GM23338 (cell line): Measurements from ENCODE around the gene NUDT16L1. TPM values are rescaled to one million over a fixed set of nuclear protein-coding genes. Genes with fewer than 3 reads are reported as not detected.

Experiments used
- ATAC-seq: fragments of 200-7000 bp; cut with Tn5 transposase; 3 replicates; pipeline ENCODE4 v1.9.1; 2020
- DNase-seq: peaks from one replicate; pipeline ENCODE4 v3.0.0-alpha.2; 2015; ENCODE audit warnings: low spot score
- H2AFZ ChIP-seq: fragments of 200-600 bp; sonication (generic); 2 replicates; pipeline ENCODE4 v1.8.0; 2016; ENCODE audit warnings: antibody characterized with exemption, mild to moderate bottlenecking, moderate library complexity
- H3F3A ChIP-seq: fragments of 200-600 bp; sonication (generic); replicated peaks from 2 replicates; pipeline ENCODE4 v1.8.0; 2017; ENCODE audit warnings: antibody characterized with exemption, mixed run types, low read depth
- H3K27ac ChIP-seq: fragments of 200-600 bp; sonication (generic); 2 replicates; pipeline ENCODE4 v1.6.1; 2016; ENCODE audit warnings: low read depth
- H3K27me3 ChIP-seq: fragments of 200-600 bp; sonication (generic); 2 replicates; pipeline ENCODE4 v1.8.0; 2016; ENCODE audit warnings: mild to moderate bottlenecking, mixed run types, moderate library complexity; ENCODE audit not compliant: insufficient read depth
- H3K36me3 ChIP-seq: fragments of 200-600 bp; sonication (generic); 2 replicates; pipeline ENCODE4 v1.8.0; 2016; ENCODE audit warnings: mild to moderate bottlenecking; ENCODE audit not compliant: insufficient read depth
- H3K4me1 ChIP-seq: fragments of 200-600 bp; sonication (generic); 2 replicates; pipeline ENCODE4 v1.8.0; 2016; ENCODE audit warnings: mild to moderate bottlenecking, moderate library complexity; ENCODE audit not compliant: insufficient read depth
- H3K4me2 ChIP-seq: fragments of 200-600 bp; sonication (generic); 2 replicates; pipeline ENCODE4 v1.7.1; 2017; ENCODE audit warnings: mixed run types
- H3K4me3 ChIP-seq: fragments of 200-600 bp; sonication (generic); 2 replicates; pipeline ENCODE4 v1.6.1; 2016; ENCODE audit warnings: mixed run types
- H3K79me2 ChIP-seq: fragments of 200-600 bp; sonication (generic); replicated peaks from 2 replicates; pipeline ENCODE4 v1.8.0; 2017; ENCODE audit warnings: mild to moderate bottlenecking; ENCODE audit not compliant: insufficient read depth
- H3K9me2 ChIP-seq: fragments of 200-600 bp; sonication (generic); 2 replicates; pipeline ENCODE4 v1.8.0; 2017; ENCODE audit not compliant: insufficient read depth
- H4K20me1 ChIP-seq: fragments of 200-600 bp; sonication (generic); replicated peaks from 2 replicates; pipeline ENCODE4 v1.8.0; 2017; ENCODE audit warnings: mild to moderate bottlenecking; ENCODE audit not compliant: insufficient read depth
- H3K27ac Mint-ChIP-seq: 2 replicates; pipeline ENCODE4 v1.8.0; 2020; ENCODE audit warnings: inconsistent platforms, mild to moderate bottlenecking, moderate library complexity, mixed read lengths
- H3K27me3 Mint-ChIP-seq: 3 replicates; pipeline ENCODE4 v1.8.0; 2022; ENCODE audit warnings: low read depth, mild to moderate bottlenecking, moderate library complexity, mixed read lengths, inconsistent platforms; ENCODE audit not compliant: insufficient read depth, poor library complexity
- H3K36me3 Mint-ChIP-seq: 3 replicates; pipeline ENCODE4 v1.8.0; 2021; ENCODE audit warnings: low read depth, mild to moderate bottlenecking, inconsistent platforms, moderate library complexity, mixed read lengths
- H3K4me1 Mint-ChIP-seq: 3 replicates; pipeline ENCODE4 v1.8.0; 2020; ENCODE audit warnings: mild to moderate bottlenecking, inconsistent platforms, mixed read lengths
- H3K4me3 Mint-ChIP-seq: 3 replicates; pipeline ENCODE4 v1.8.0; 2021; ENCODE audit warnings: moderate library complexity, mild to moderate bottlenecking, inconsistent platforms, mixed read lengths
- H3K9me3 Mint-ChIP-seq: 3 replicates; pipeline ENCODE4 v1.8.0; 2020; ENCODE audit warnings: moderate library complexity, mild to moderate bottlenecking, inconsistent platforms, mixed read lengths
- ETS1 ChIP-seq: IDR thresholded peaks from 2 replicates; pipeline ENCODE4 v1.6.1; 2016; ENCODE audit warnings: antibody characterized with exemption
- JUNB ChIP-seq: IDR thresholded peaks from one replicate; pipeline ENCODE4 v1.6.1; 2016; ENCODE audit warnings: antibody characterized with exemption; ENCODE audit not compliant: unreplicated experiment
- ZNF331 ChIP-seq: fragments of 250-450 bp; sonication (Bioruptor Pico); IDR thresholded peaks from 2 replicates; pipeline ENCODE4 v1.5.0; 2020; ENCODE audit warnings: low read depth, mild to moderate bottlenecking, moderate library complexity
- ZNF462 ChIP-seq: fragments of 250-450 bp; sonication (Bioruptor Pico); IDR thresholded peaks from 2 replicates; pipeline ENCODE4 v1.5.0; 2020; ENCODE audit warnings: mild to moderate bottlenecking, moderate library complexity
- polyA plus RNA-seq: library from polyadenylated mRNA; unstranded; fragments of >200 nt; fragmentation: Nextera tagmentation; extraction: Ambion mirVana; gene quantifications from 2 replicates; pipeline ENCODE4 v1.2.1, GENCODE V29; 2016
- total RNA-seq: library from RNA; depleted of rRNA; stranded (reverse); fragments of >200 nt; shearing (Covaris generic); gene quantifications from 2 replicates; pipeline ENCODE4 v1.2.3, GENCODE V29; 2014
- TF ChIP-seq, protein P1 (sequence below): IDR thresholded peaks from one replicate; pipeline ENCODE4 v1.6.1; 2018; ENCODE audit warnings: antibody characterized with exemption; ENCODE audit not compliant: unreplicated experiment
- TF ChIP-seq, protein P2 (sequence below), 2 experiments: fragments of 200-600 bp in 1 of 2; sonication (generic) in 1 of 2; conservative IDR thresholded peaks; 2 replicates each; pipeline versions ENCODE4 v1.5.1 to v1.6.1; 2016 to 2017; ENCODE audit warnings: antibody characterized with exemption in 2 of 2, low read depth in 2 of 2, mild to moderate bottlenecking in 2 of 2, moderate library complexity in 1 of 2

Gene NUDT16L1
- total and polyA plus RNA-seq, 2 experiments from 2014 or later: 37.1 to 80.4 TPM

- no peak for TF ChIP-seq ZNF462
- TF ChIP-seq, protein P1, sequence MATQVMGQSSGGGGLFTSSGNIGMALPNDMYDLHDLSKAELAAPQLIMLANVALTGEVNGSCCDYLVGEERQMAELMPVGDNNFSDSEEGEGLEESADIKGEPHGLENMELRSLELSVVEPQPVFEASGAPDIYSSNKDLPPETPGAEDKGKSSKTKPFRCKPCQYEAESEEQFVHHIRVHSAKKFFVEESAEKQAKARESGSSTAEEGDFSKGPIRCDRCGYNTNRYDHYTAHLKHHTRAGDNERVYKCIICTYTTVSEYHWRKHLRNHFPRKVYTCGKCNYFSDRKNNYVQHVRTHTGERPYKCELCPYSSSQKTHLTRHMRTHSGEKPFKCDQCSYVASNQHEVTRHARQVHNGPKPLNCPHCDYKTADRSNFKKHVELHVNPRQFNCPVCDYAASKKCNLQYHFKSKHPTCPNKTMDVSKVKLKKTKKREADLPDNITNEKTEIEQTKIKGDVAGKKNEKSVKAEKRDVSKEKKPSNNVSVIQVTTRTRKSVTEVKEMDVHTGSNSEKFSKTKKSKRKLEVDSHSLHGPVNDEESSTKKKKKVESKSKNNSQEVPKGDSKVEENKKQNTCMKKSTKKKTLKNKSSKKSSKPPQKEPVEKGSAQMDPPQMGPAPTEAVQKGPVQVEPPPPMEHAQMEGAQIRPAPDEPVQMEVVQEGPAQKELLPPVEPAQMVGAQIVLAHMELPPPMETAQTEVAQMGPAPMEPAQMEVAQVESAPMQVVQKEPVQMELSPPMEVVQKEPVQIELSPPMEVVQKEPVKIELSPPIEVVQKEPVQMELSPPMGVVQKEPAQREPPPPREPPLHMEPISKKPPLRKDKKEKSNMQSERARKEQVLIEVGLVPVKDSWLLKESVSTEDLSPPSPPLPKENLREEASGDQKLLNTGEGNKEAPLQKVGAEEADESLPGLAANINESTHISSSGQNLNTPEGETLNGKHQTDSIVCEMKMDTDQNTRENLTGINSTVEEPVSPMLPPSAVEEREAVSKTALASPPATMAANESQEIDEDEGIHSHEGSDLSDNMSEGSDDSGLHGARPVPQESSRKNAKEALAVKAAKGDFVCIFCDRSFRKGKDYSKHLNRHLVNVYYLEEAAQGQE: no peak
Measured at GRCh38 chr16:4743226-4743878, 50.0 kb downstream of the NUDT16L1 start (continued).

GRCh38 chr16:4744555-4745273 is 51.4 kb downstream of the NUDT16L1 start:
- Histone ChIP-seq H3K4me3 (no peak overlapping the region), H3K4me2 (no peak overlapping the region), H3K27me3 (no peaks in the 10 kb centered on the region), H3K4me1 (peaks cover 14% of the 10 kb centered on the region), H2AFZ (no peak overlapping the region), H3K9me2 (no peaks in the 10 kb centered on the region), H3F3A (peaks cover 3% of the 10 kb centered on the region; the same call in 1 of the 2 replicates), H3K36me3 (no peaks in the 10 kb centered on the region), H4K20me1 (no peaks in the 10 kb centered on the region; the same call in 1 of the 2 replicates), H3K27ac (no peak overlapping the region), H3K79me2 (no peaks in the 10 kb centered on the region)
- H3K27me3 Mint-ChIP-seq: peaks cover 15% of the 10 kb centered on the region
- ATAC-seq (peak; percentile 32), DNase-seq (no peak)
- H3K27ac Mint-ChIP-seq: no peak overlapping the region
- no peak overlapping the region for H3K4me3 Mint-ChIP-seq
- no peaks in the 10 kb centered on the region for H3K9me3 Mint-ChIP-seq
- H3K36me3 Mint-ChIP-seq: no peaks in the 10 kb centered on the region
- H3K4me1 Mint-ChIP-seq: peaks cover 20% of the 10 kb centered on the region
- no peak for TF ChIP-seq JUNB
- TF ChIP-seq ETS1: no peak
- TF ChIP-seq ZNF331 (CRISPR knock-in tag): no peak
- TF ChIP-seq, protein P2, sequence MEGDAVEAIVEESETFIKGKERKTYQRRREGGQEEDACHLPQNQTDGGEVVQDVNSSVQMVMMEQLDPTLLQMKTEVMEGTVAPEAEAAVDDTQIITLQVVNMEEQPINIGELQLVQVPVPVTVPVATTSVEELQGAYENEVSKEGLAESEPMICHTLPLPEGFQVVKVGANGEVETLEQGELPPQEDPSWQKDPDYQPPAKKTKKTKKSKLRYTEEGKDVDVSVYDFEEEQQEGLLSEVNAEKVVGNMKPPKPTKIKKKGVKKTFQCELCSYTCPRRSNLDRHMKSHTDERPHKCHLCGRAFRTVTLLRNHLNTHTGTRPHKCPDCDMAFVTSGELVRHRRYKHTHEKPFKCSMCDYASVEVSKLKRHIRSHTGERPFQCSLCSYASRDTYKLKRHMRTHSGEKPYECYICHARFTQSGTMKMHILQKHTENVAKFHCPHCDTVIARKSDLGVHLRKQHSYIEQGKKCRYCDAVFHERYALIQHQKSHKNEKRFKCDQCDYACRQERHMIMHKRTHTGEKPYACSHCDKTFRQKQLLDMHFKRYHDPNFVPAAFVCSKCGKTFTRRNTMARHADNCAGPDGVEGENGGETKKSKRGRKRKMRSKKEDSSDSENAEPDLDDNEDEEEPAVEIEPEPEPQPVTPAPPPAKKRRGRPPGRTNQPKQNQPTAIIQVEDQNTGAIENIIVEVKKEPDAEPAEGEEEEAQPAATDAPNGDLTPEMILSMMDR (conservative IDR thresholded peaks at IDR 0.05; ENCODE audit: low read depth in 2 of 2): no peak
